Stimulated activated CD4-positive, alpha-beta T cell treated with anti-CD3 and anti-CD28 coated beads, Interleukin-12 subunit alpha, Interleukin-12 subunit beta, amount 100 ng/mL, for 24 hours (primary cell): ENCODE data around the gene DCBLD2.

Experiments used
- DNase-seq, 2 experiments: peaks; one replicate each; pipeline ENCODE4 v3.0.0-alpha.2; 2020; ENCODE audit warnings: low read depth in 2 of 2

The DCBLD2 gene

GRCh38 chr3:98791341-98792325 lies 109.9 kb downstream of the DCBLD2 start:
- DNase-seq: no peak

DNA sequence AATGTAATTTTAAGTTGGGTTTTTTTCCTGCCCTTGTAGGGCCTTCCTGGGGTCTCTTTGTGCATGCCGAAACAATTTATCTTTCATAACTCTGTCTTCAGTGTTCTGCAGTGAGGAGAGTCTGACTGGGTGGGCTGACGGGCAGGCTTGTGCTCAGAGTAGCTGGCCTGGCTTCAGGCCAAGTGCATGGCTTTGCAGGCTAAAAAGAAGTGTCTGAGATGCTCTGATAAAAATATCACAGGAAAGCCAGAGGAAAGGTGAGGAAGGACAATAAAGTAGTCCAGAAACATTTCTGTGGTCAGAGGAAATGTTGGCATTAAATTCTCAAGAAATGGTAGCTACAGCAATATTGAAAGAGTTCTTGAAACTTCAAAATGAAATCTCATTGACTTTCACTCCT lies 112.8 kb downstream of the DCBLD2 start:
- no peak for DNase-seq

DNA sequence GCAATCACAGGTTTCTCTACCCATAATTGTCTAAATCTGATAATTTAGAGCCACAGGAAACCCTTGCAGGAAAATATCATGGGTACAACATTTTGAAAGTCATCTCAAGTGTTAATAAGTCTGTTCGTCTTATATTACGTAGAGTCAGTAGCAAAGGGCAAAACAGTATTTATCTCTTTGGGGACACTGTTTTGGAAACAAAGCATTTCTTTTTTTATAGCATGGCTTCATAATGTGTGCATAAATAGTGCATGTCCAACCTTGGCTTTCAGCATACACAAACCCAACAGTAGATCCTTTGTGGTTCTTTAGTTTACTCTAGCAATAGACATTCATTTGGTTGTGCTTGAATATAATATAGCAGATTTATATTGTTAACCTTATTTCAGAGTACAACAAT lies 114.3 kb downstream of the DCBLD2 start:
- DNase-seq: no peak

DNA sequence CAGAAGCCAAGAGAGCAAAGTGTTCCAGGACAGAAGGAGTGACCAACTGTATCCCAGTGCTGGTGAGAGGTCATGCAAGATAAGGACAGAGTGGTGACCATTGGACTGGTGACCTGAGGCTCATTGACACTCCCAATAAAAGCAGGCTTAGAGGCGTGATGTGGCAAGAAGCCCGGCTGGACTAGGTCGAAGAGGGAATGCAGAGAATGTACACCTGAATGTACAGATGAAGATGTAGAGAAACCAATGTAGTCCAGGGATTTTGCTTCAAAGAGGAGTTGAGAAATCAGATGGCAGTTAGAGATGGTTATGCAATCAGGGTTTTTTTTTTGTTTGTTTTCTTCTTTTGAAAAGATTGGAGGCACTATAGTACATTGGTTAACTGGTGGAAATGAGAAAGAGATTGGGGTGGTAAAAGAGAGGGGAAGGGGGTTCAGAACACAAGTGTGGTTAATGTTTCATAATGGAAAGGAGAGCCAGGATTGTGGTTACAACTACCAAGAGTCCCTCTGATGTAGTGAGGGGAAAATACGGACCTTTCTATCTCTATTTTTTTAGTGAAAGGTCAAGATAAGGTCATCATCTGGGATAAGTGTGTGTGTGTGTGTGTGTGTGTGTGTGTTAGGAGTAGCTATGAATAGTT lies 115.0 kb downstream of the DCBLD2 start:
- no peak for DNase-seq

- no peak for DNase-seq
These were observed 116.6 kb downstream of the DCBLD2 start for GRCh38 chr3:98784666-98785600.

GRCh38 chr3:98784042-98784441 lies 117.5 kb downstream of the DCBLD2 start:
- no peak for DNase-seq

- no peak for DNase-seq
These were observed 118.5 kb downstream of the DCBLD2 start for GRCh38 chr3:98782824-98783500.

GRCh38 chr3:98780343-98780742 lies 121.2 kb downstream of the DCBLD2 start:
- DNase-seq: no peak

- DNase-seq: no peak
These were observed 121.8 kb downstream of the DCBLD2 start for GRCh38 chr3:98779541-98780335.

DNA sequence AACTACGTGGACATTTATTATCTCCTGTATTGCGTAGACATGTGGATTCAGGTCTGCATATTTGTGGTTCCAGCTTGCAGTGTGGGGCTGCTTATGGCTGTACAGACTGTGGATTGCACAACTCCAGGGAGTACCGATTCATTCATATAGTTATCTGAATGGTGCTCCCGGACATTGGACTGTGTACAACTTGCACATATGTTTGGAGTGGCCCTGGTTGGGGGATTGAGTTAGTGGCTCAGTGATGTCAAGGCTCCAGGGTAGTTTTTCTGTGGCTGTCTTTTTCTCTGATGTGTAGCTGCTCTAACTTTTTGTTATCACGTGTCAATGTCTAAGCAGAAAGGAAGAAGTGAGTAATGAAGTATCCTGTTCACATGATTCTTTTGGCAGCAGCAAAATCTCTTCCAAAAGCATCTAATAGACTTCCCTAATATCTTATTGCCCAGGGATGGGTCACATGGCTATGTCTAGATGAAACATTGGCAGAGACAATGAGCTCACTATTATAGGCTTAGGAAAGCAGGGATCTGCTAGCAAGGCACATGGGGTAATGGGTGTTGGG lies 122.6 kb downstream of the DCBLD2 start:
- DNase-seq: no peak

DNA sequence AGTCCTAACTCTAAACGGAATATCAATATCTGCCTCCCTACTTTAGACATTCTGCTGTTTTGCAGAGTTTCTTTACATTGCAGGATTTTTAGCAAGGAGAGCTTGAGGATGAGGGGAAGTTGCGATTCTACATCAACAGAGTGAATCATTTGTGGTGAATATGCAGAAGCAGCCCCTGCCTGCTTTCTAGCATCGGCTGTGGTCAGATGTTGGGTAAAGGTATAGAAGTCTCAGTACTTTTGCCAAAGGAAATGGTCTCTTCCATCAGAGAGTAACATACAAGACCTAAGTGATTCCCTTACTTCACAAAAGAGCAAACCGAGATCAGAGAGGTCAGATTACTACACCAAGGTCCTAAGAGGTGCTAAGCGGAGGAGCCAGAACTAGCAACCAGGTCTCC lies 123.1 kb downstream of the DCBLD2 start:
- DNase-seq: no peak

- DNase-seq: no peak
These were observed 123.7 kb downstream of the DCBLD2 start for GRCh38 chr3:98777801-98778220.

GRCh38 chr3:98777286-98777685 lies 124.2 kb downstream of the DCBLD2 start:
- DNase-seq: no peak

- no peak for DNase-seq
These were observed 125.4 kb downstream of the DCBLD2 start for GRCh38 chr3:98776140-98776493.

DNA sequence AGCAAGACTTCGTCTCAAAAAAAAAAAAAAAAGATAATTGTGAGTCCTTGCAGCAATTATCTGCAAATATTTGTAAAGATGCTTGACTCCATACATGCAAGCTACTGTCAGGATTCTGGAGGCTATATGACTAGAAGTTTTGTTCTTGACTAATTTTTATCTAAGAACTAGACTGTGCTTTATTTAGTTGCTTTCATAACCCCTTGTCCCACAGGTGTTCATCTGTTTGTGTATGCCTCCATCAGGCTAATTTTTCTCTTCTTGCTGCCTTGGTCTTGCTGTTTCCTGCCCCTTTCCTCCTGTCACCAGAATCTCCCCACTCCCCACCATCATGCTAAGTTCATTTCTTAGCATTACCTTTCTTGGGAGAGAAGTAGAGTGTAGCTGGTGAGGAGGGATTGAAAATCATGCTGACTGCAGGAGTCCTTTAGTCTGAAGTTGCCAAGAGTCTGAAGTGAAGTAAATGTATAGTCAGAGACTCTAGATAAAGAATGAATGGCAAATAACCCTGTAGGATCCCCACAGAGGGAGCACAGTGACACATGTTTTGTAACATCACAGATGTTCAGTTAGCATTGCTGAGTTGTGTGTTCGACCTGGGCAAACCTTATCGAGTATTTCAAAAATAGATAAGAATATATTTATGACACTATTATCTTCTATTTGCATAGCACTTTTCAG lies 125.9 kb downstream of the DCBLD2 start:
- no peak for DNase-seq

DNA sequence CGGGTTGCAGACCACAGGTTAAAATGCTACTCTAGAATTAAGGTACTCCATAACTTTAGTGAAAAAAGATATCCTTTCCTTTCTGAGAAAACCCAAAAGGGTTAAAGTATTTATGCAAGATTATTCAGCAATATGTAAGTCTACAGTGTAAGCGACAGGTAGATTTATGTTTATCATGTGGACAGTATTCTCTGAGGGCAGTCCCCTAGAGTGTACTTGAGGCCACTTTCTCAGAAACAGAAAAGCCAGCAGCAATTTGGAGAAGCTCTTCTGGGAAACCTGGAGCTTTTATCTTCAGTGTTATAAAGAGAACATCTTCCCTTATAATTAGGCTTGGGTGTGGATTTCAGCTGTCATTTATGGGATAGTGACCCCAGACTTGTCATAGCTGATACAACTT lies 129.5 kb downstream of the DCBLD2 start:
- DNase-seq: no peak

DNA sequence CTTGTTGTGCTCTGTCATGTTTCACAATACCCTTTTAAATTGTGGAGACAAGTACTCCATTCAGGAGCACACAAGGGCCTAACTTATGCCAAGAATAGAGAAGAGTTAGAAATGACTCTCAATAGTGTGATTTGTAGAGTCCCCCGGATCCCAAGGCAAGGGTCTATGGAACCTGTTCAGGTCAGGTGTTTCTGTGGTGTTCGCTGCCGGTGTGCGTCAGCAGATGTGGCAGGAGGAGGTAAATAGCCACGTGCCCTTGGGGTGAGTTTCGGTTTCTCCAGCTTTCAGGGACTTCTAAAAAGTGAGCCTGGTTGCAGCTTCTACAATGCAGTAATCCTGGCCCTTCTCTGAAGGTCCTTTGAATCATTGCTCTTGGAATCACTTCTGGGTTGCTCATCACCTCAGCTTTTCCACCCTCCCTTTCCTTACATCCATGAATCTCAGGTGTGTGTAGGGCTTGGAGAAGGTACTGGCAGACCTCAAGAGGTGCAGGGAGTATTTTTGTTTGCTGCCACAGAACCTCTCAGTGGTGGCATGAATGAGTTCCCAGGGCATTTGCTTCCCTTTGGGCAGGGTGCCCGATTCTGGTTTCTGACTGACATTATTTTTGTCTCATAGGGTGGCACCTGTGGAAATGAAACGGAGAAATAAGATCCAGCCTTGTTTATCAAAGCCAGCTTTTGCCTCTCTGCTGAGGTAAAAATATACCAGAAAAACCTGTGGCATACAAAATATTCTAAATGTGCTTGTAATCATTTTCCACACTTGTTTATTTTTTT lies 131.0 kb downstream of the DCBLD2 start:
- no peak for DNase-seq

GRCh38 chr3:98769448-98769847 lies 132.0 kb downstream of the DCBLD2 start:
- DNase-seq: no peak

- DNase-seq: no peak
These were observed 132.5 kb downstream of the DCBLD2 start for GRCh38 chr3:98768961-98769360.
